Measurements from ENCODE around the gene SLC25A21.

- TF ChIP-seq POLR2AphosphoS5 (IDR thresholded peaks at IDR 0.05; ENCODE audit: low read depth, low read length), result no peak
- no peak for TF ChIP-seq POLR2A (IDR thresholded peaks at IDR 0.05; ENCODE audit: low read depth, low read length)
Measured at GRCh38 chr14:36633580-36633979, 538.8 kb downstream of the SLC25A21 start.
